GM12865 (cell line): ENCODE results near the gene SYNE1.
"Not testable (repeated sequence)": the region's sequence is repeated elsewhere in the genome, so short reads cannot be mapped to it uniquely, and the experiment has no call there.

ENCODE experiments used
- DNase-seq: peaks from one replicate; pipeline ENCODE4 v3.0.0; 2010; ENCODE audit warnings: low read depth
- H3K4me3 ChIP-seq: 2 replicates; pipeline ENCODE4 v1.5.1; 2011; ENCODE audit warnings: mild to moderate bottlenecking, low read depth, low read length, control low read depth
- CTCF ChIP-seq: IDR thresholded peaks from 2 replicates; pipeline ENCODE4 v1.5.1; 2011; ENCODE audit warnings: low read length, control low read depth, low read depth, inconsistent platforms; ENCODE audit not compliant: insufficient read depth; ENCODE audit errors: missing control alignments

The SYNE1 gene

GRCh38 chr6:152529369-152529768 lies 107.8 kb downstream of the SYNE1 start:
- no peak for TF ChIP-seq CTCF
- H3K4me3 ChIP-seq = no peak overlapping the region
- DNase-seq = no peak

- DNase-seq, H3K4me3 ChIP-seq: not testable (repeated sequence)
These were observed 123.0 kb downstream of the SYNE1 start for GRCh38 chr6:152514120-152514519.

GRCh38 chr6:152509916-152510315 lies 127.2 kb downstream of the SYNE1 start:
- no peak overlapping the region for H3K4me3 ChIP-seq
- no peak for TF ChIP-seq CTCF
- DNase-seq = no peak

- no peak for TF ChIP-seq CTCF
- no peak overlapping the region for H3K4me3 ChIP-seq
- no peak for DNase-seq
These were observed 128.7 kb downstream of the SYNE1 start for GRCh38 chr6:152508477-152508876.

GRCh38 chr6:152503546-152503945 lies 133.6 kb downstream of the SYNE1 start:
- H3K4me3 ChIP-seq = no peak overlapping the region
- TF ChIP-seq CTCF = no peak
- no peak for DNase-seq

GRCh38 chr6:152502421-152503188 lies 134.6 kb downstream of the SYNE1 start:
- no peak for TF ChIP-seq CTCF
- DNase-seq = no peak
- H3K4me3 ChIP-seq = no peak overlapping the region

GRCh38 chr6:152499931-152500330 lies 137.2 kb downstream of the SYNE1 start:
- DNase-seq = no peak
- TF ChIP-seq CTCF = no peak
- no peak overlapping the region for H3K4me3 ChIP-seq
